GM21723 (cell line): ENCODE results near the gene EFCAB14.
"Not testable (repeated sequence)": the region's sequence is repeated elsewhere in the genome, so short reads cannot be mapped to it uniquely, and the experiment has no call there.

ENCODE experiments used
- ATAC-seq: cut with Tn5 transposase; IDR thresholded peaks from one replicate; pipeline ENCODE4 v1.9.1; 2021; ENCODE audit warnings: mild to moderate bottlenecking, moderate library complexity; ENCODE audit not compliant: unreplicated experiment

Gene EFCAB14

DNA sequence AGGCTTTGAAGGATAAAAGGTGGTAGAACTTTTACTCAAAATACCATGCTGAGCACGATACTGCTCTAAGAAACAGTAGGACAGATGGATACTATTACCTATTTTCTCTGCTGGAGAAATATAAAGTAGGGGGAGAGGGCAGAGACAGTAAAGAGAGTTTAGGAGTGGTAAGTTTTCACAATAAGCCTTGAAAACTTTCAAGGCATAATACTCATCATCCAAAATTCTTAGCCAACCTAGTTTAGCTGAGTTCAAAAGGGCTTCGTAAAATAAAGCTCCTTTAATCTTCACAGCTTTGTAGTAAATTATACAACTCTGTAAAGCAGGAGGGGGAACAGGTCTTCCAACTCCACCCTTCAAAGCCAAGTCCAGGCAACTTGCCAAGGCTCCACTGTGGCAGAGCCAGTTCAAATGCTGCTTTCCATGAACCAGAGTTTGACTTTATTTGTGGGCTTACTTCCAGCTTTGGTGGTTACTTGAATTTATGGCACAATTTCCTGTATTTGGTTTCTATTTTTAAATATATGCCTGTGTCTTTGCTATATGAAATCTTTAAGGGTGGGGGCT lies 31.7 kb downstream of the EFCAB14 start:
- no peak for ATAC-seq

DNA sequence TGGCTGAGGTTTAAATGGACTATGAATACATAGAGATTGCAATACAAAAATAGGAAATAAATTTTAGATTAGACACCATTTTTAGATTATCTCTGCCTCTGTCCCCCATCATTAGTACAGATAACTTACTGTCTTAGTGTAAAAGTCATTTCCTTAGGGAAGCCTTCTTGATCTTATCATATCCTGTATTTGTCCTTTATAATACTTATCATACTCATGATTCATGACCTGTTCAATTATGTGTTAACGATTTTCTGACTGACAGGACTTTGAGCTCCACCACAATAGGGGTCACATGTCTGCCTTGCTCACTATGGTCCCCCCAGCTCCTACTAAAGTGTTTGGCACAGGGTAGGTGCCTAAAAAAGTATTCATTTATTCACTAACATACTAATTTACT lies 32.7 kb downstream of the EFCAB14 start:
- ATAC-seq: no peak

DNA sequence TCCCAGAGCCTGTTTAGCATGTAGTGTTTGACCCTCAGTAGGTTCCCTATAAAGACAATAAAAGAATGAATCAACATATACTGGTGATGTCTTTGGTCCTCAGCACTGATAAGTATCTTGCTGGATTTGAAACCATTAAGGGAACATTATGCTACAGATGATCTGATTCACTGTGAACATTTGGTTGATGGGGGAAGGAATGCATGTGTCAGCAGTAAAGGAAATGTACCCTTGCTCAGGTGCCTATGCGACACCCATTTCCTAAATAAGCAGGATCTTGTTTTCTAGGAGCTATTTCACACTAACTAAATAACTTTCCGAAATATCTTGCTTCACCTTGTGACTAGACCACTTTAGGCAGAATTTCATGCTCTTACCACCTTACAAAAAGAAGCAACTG lies 34.2 kb downstream of the EFCAB14 start:
- no peak for ATAC-seq

DNA sequence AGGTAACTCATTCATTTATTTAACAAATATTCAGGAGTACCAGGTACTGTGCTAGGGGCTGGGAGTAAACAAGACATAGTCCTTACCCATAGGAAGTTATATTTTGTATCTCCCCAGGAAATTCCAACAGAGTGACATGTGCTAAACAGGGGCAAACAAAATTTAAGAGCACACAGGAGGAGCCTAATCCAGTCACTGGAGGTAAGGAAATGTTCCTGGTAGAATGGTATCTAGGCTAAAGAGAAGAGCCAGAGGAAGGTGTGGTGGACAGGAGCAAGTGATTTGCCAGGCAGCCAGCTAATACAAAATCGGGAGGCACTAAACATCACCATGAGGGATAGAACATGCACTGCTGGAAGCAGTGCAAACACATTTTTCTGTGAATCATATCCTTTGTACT lies 36.9 kb downstream of the EFCAB14 start:
- no peak for ATAC-seq

DNA sequence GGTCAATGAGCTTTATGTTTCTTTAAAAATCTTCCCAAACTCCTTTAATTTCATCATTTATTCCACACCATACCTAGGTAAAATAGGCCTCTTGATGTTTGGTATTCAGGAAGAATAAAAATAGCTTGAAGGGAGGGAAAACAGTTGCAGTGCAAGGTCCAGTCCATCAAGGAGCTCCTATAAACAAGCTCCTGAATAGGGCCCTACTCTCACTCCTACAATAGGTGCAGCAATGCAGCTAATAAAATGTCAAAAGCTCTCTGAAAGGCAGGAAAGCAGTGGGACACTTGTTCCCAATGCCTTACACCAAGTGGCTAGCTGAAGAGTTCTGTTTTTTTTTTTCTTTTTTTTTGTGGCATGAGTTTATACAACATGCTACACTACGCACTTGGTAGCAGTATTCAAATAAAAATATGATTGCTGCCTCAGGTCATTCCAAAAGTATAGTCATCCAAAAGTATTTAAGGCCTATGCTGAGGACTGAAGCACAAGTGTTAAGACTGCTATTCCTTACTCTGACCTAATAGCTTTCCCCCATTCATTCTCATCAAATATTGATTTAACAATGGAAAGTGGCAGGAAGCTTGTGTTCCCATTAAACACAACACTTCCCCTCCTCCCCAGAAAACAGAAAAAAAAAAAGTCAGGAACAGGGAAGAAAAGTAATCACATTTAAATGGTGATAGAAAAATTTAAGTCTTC lies 37.4 kb downstream of the EFCAB14 start:
- ATAC-seq: no peak

DNA sequence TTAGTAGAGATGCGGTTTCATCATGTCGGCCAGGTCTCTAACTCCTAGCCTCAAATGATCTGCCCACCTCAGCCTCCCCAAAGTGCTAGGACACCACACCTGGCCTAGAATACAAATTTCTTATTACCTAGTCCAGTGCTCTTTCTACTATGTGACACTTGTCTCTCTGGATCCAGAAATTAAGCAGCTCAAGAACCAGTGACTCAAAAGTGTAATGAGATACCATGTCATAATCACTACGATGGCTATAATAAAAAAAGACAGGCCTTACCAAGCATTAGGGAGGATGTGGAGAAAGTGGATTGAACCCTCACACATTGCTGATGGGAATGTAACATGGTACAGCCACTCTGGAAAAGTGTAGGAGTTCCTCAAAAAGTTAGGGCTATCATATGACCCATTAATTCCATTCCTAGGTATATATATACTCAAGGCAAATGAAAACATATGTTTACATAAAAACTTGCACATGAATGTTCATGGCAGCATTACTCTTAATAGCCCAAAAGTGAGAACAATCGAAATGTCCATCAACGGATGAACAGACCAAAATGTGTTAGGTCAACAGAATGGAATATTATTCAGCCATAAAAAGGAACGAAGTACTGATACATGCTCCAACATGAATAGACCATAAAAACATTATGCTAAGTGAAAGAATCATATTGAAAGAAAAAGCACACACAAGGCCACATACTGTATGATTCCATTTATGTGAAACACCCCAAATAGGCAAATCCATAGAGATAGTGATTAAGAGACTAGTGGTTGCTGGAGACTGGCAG lies 38.9 kb downstream of the EFCAB14 start:
- ATAC-seq: no peak

DNA sequence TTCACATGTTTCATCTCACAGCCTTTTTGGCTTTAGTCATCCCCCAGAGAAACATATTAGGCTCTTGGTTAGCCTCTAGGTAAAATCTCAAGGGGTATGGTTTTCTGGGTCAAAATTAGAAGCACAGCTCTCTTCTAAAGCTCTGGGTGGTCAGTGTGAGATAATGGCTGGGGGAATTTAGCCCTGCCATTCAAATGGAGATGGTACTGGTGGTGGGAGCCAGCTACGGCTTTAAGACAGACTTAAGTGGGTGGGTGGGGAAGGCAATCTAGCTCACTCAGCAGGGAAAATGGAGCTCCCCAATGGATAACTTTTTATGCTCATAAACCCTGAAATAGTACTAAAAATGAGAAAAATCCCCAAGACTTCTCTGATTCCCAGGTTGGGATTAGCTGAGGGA lies 41.6 kb downstream of the EFCAB14 start:
- ATAC-seq: no peak

DNA sequence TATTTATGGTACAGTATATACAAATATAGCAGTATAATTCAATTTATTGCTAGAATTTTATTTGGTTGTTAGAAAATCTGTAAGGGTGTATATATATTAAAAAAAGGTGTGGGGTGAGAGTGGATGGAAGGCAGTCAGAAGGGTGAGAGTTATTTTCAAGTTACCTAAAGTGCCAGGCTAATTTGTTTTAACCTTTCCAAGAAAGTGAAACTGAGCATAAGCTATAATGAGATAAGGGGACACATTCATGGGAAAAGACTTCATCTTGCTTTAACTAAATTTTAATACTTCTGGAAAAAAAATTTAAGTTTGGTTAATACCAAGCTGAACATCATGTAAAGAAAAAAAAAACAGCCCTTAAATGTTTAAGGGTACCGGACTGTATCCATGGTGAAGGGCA lies 42.4 kb downstream of the EFCAB14 start:
- no peak for ATAC-seq

DNA sequence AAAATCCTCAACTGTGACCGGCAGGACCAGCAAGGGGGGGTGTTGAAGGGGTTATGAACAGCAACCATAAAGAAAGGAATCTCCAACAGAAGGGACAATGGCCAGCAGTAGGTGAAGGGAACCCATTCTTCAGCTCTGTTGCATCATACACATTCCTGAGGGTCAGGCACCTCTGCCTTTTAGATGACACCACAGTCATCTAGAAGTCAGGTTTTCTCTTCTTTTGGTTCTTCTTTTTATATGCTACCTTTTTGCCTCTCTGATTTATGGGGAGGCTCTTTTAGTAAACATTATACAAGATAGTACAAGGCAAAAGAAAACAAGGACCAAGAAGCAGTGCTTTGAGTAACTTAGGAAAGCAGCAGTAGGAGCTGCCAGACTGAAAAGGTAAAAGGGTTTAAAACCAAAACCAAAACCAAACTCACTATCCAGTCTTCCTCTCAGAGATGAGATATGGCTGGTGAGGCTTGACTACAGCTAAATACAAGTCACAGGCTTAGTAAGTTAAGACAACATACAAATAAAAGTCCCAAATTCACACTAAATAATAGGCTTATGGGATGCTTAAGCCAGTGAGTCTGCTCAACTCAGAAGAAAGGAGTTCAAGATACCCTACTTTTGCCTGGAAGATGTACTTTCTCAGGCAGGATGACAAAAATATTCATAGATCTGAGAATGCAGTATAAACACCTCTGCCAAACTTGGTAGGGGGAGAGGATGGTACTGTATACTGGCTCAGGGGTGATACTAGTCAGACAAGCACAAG lies 43.2 kb downstream of the EFCAB14 start:
- peak; percentile 83 for ATAC-seq

DNA sequence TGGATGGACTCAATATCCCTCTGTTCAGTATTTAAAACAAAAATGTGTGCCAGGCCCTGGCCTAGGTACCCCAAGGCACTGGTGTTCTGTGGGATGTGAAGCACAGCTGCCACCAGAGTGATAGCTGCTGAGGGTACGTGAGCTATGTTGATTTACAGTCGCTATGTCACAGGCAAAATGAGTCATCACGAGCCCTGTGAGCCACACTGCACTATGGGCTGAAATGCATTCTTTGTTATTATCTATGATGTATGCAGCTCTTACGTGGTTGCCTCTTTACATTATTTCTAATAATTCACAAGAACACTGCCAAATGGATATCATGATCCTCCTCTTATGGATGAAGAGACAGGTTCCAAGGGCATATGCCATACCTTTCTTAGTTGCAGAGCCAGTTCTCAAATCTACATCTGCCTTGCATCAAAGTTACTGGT lies 45.1 kb downstream of the EFCAB14 start:
- no peak for ATAC-seq

DNA sequence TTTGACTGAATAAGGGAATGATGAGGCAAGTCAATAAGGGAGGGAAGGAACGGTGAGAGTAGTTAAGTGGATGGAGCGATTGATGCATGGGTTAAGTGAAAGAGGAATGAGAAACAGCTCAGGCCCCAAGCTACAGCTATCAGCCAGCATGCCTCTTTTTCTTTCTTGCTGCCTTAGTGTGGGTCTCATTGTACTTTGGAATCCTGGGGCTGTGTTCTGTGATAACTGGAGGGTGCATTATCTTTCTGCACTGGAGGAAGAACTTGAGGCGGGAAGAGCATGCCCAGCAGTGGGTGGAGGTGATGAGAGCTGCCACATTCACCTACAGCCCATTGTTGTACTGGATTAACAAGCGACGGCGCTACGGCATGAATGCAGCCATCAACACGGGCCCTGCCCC lies 46.2 kb downstream of the EFCAB14 start:
- ATAC-seq: no peak

DNA sequence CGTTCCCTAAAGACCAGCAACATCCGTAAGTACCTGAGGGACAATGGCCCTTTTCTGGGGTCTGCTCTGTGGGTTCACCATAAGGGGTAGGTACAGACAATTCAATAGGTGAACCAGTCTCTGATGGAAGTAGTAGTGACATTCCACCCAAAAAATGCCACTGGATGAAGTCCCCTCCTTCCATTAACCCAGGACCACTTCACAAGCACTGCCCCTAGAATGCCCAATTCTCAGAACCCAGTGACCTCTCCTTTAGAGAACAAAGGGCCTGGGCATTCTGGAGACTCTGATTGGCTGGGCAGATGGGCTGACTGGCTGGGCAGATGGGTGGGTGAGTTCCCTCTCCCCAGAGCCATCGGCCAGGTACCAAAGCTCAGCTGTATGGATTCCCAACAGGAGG lies 47.4 kb downstream of the EFCAB14 start, which contains the start of gene TEX38:
TSS of gene TEX38 (plus strand) at position 301 of the 400 bp plus-strand sequence. CDS start at position 382, 81 bp downstream.
- no peak for ATAC-seq

DNA sequence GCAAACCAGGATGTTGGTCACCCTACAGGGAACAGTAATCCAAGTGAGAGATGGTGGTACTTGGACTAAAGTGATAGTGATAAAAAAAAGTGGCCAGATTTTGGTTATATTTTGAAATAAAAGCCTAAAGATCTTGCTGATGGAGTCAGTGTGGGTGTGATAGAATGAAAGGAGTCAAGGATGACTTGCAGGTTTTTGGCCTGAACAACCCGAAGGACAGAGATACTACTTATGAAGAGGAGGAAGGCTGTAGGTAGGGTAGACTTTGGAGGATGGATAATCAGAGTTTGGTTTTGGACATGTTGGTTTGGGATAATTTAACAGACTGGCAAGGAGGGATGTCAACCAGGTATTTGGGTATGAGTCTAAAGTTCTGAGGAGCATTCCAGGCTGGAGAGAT lies 48.8 kb downstream of the EFCAB14 start:
- ATAC-seq: no peak

DNA sequence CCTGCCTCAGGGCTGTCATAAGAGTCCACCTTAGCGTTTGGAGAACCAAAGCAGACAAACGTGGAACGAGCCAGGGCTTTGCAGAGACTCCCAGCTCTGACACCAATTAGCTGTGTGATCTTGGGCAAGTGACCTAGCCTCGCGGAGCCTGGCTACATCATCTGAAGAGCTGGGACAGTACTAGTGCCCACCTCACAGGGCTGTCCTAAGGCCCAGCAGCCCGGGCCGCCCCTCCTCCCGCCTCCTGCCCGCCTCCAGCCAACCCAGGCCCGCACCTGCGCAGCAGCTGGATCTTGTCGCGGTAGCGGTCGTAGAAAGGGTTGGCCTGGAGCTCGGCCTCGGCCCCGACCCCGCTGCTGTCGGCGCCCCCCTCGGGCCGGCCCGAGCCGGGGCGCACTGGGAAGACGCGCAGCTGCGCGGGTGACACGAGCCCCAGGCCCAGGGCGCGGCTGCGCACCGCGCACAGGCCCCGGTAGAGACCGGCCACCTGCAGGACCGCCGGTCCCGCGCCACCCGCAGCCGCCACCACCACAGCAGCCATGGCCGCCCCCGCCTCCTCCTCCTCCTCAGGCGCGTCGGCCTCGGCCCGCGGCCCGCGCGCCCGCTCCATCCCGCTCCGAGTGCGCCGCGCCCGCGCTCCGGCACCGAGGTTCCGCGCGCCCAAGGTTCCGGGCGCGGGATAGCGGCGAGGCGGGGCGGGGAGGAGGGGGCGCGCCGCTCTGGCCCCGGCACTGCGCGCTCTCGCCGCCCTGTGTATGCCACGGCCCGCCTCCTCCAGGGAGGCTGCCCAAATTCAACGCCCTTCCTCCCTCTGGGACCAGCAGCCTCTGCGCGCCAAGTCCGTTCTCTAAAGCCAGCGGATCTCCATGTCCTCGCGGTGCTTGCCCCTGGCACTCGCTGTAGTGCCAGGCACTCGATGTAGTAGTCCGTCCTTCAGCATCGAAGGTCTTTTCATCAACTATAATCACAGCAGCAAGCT lies 50.8 kb downstream of the EFCAB14 start, which contains the start of gene ATPAF1:
TSS of gene ATPAF1 (minus strand) at position 583 of the 979 bp plus-strand sequence. CDS start at position 541, 42 bp downstream.
- peak; percentile 75 for ATAC-seq

DNA sequence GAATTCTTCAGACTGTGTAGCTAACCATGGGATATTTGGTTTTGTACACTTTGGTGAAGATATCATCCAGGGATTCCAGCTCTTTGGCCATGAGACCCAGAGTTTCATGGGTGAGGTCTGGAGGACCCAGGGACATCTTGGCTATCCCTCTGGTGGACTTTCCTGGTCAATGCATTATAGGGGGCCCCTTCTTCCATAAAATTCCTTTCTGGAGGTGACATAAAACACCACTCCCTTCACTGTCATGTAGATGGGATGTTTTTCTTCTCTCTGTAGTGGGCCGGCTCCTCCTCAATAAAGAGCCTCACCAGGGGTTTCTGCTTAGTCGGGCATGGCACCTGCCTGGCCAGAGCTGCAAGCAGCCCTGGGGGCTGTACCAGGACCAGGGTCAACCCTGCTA lies 52.9 kb downstream of the EFCAB14 start:
- ATAC-seq: no peak

DNA sequence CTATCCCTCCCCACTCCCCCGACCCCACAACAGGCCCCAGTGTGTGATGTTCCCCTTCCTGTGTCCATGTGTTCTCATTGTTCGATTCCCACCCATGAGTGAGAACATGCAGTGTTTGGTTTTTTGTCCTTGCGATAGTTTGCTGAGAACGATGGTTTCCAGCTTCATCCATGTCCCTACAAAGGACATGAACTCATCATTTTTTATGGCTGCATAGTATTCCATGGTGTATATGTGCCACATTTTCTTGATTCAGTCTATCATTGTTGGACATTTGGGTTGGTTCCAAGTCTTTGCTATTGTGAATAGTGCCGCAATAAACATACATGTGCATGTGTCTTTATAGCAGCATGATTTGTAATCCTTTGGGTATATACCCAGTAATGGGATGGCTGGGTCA lies 56.0 kb downstream of the EFCAB14 start:
- not testable (repeated sequence) for ATAC-seq

DNA sequence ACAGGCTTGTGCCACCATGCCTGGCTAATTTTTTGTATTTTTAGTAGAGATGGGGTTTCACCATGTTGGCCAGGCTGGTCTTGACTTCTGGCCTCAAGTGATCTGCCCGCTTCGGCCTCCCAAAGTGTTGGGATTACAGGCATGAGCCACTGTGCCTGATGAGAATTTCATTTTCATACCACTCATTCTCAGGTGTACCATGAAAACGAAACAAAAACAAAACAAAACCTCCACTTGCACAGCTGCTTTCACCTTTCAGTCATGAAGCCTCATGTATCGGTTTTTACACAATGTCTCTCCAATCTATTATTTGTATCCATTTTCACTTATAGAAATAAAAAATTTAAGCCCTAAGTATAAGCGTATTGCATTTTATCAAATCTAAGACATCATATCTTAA lies 58.8 kb downstream of the EFCAB14 start:
- ATAC-seq: peak; percentile 78

DNA sequence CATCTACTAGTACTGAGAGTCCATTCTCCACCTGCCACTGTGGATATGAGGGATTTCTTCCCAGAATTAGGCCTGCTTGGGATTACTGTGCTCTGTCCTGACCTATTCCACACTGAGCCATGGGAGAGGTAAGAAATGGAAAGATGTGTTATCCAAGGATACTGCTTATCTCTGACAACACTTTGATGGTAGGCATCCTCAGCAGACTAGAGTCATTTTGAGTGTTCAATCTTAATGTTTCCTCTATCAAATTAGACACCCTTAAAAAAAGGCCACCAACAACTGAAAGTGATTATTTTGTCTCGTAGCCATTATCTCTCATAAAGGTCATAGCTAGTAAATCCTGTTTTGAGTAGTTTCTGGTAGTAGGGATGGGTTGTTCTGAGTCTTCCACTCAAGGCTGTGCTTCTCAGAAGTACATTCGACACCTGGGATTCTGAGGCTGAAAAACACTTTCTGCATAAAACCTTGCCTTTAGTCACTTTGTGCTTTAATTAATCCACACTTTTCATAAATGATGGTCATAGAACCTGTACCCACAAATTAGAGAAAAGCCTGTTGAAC lies 59.5 kb downstream of the EFCAB14 start:
- ATAC-seq: no peak

DNA sequence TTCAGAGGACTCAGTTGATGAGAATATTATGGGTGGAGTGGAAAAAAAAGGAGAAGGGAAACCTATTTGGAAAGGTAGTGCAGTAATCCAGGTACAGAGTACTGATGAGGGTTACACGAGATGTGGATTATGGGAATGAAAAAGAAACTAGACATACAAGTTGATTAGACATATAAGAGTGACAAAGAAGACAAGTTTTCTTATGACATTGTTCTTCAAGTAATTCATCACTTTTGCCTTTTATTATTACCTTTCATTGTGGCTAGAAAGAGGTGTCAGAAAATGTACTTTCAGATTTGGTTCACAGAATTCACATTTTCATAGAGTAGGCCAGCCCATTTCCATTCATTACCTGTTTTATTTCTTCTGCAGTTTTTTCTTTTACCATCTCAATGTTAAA lies 61.1 kb downstream of the EFCAB14 start:
- no peak for ATAC-seq

DNA sequence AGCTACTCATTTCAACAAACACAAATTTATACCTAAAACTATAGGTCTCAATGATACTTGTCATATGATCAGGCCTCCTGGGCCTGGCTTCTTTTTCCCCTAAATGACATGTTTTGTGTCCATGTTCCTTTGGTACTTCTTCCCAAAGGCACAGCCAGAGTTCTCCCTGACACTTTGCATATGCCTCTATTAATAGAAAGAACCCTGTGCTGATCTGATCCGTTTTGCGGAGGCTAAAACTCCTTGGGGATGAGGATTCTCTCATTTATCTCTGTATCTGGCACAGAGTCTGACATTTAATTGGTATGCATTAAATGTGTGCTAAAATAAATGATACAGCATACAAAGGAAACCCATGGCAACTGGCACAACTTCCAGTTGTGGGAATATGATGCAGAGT lies 62.3 kb downstream of the EFCAB14 start:
- ATAC-seq: no peak
